Small intestine (tissue), 7 donors: ENCODE measurements around the gene SLC49A3. TPM values are rescaled to one million over a fixed set of nuclear protein-coding genes. Genes with fewer than 3 reads are reported as not detected.
"Not testable (repeated sequence)": the region's sequence is repeated elsewhere in the genome, so short reads cannot be mapped to it uniquely, and the experiment has no call there.

Experiments
- DNase-seq, 2 donors: peaks; one replicate each; pipeline versions ENCODE4 v3.0.0 to v3.0.0-alpha.2; 2013
- FAIRE-seq: peaks from 2 replicates; lab custom pipeline; 2012; peaks lifted over from hg19 to GRCh38; lab: Jason Lieb, UNC
- H3K27ac ChIP-seq, 3 donors: one replicate each; pipeline ENCODE4 v1.5.1; 2013; ENCODE audit warnings: low read length in 2 of 3, mild to moderate bottlenecking in 2 of 3, control low read depth in 1 of 3, inconsistent platforms in 1 of 3, low read depth in 1 of 3, moderate library complexity in 1 of 3
- H3K27me3 ChIP-seq, 3 donors: one replicate each; pipeline ENCODE4 v1.6.1; 2013; ENCODE audit warnings: low read length in 3 of 3, inconsistent platforms in 1 of 3; ENCODE audit not compliant: control insufficient read depth in 3 of 3, insufficient read depth in 3 of 3
- H3K36me3 ChIP-seq, 3 donors: one replicate each; pipeline ENCODE4 v1.6.1; 2013; ENCODE audit warnings: low read length in 3 of 3, inconsistent platforms in 1 of 3, low read depth in 1 of 3, mild to moderate bottlenecking in 1 of 3, moderate library complexity in 1 of 3; ENCODE audit not compliant: control insufficient read depth in 3 of 3, insufficient read depth in 2 of 3
- H3K4me1 ChIP-seq, 3 donors: one replicate each; pipeline ENCODE4 v1.6.1; 2013; ENCODE audit warnings: low read length in 2 of 3, inconsistent platforms in 1 of 3, low read depth in 1 of 3, mild to moderate bottlenecking in 1 of 3, moderate library complexity in 1 of 3; ENCODE audit not compliant: control insufficient read depth in 3 of 3, insufficient read depth in 2 of 3
- H3K4me3 ChIP-seq, 3 donors: one replicate each; pipeline ENCODE4 v1.5.1; 2013; ENCODE audit warnings: low read length in 3 of 3, control low read depth in 1 of 3, inconsistent platforms in 1 of 3, low read depth in 1 of 3, mild to moderate bottlenecking in 1 of 3, moderate library complexity in 1 of 3
- H3K9me3 ChIP-seq, 2 donors: one replicate each; pipeline ENCODE4 v1.6.1; 2013; ENCODE audit warnings: low read depth in 1 of 2, low read length in 1 of 2; ENCODE audit not compliant: control insufficient read depth in 2 of 2, insufficient read depth in 1 of 2
- WGBS, 3 donors: extraction: QIAGEN DNeasy Blood & Tissue Kit; methylation state at CpG; one replicate each; pipeline ENCODE4 v1.1.7; 2013; 5-methylcytosine and 5-hydroxymethylcytosine counted together
- polyA plus RNA-seq, 4 donors: library from polyadenylated mRNA; stranded (reverse) in 3 of 4; unstranded in 1 of 4; fragments of 200-250 nt in 3 of 4; fragments of 120-200 nt in 1 of 4; gene quantifications; one replicate each; pipeline versions ENCODE4 v1.2.1 to v1.2.3, GENCODE V29; 2013
- donor health status: healthy with polysubstance abuse.
- donor health status: control.
- donor health status: control.
- donor health status: Bipolar disorder and iron deficiency.
- donor health status: healthy.

Gene SLC49A3
- polyA plus RNA-seq, 4 donors: 3.4 to 7.8 (median 4.6) TPM

- Histone ChIP-seq H3K36me3 (peaks cover 6 to 40% (median 9%) of the 10 kb centered on the region in 3 donors), H3K4me3 (peak overlapping the region; percentile 68 to 79 (median 72)), H3K27me3 (no peaks in the 10 kb centered on the region), H3K27ac (peak overlapping the region; percentile 69 to 84 (median 82)), H3K4me1 (peaks cover 2 to 28% (median 3%) of the 10 kb centered on the region in 3 donors), H3K9me3 (no peaks in the 10 kb centered on the region)
- 3 to 7% (median 6%) methylated on average over 39 to 55 of the region's 55 CpGs for WGBS, 3 donors
- FAIRE-seq (no peak), DNase-seq (peak; percentile 79 to 82)
Observed at GRCh38 chr4:673349-674091, 15.4 kb downstream of the SLC49A3 start.

GRCh38 chr4:671769-672168 lies 17.2 kb downstream of the SLC49A3 start:
- no peak overlapping the region for H3K4me3 ChIP-seq
- DNase-seq (no peak), FAIRE-seq (no peak)
- H3K27ac ChIP-seq: no peak overlapping the region
- H3K27me3 ChIP-seq: no peaks in the 10 kb centered on the region
- H3K4me1 ChIP-seq: peaks cover 0 to 19% (median 3%) of the 10 kb centered on the region in 3 donors
- H3K9me3 ChIP-seq: no peaks in the 10 kb centered on the region
- WGBS, 3 donors: 88 to 92% (median 91%) methylated on average over 3 of the region's 3 CpGs
- H3K36me3 ChIP-seq: peaks cover 6 to 41% (median 9%) of the 10 kb centered on the region in 3 donors

- H3K27me3 ChIP-seq, DNase-seq, H3K4me3 ChIP-seq, FAIRE-seq, H3K27ac ChIP-seq, H3K9me3 ChIP-seq: not testable (repeated sequence)
- H3K36me3 ChIP-seq: peaks cover 6 to 28% (median 9%) of the 10 kb centered on the region in 3 donors
- 93 to 96% (median 93%) methylated on average over 11 of the region's 11 CpGs for WGBS, 3 donors
- H3K4me1 ChIP-seq: peaks cover 0 to 13% (median under 1%) of the 10 kb centered on the region in 3 donors
Observed at GRCh38 chr4:669806-670559, 19.0 kb downstream of the SLC49A3 start.

- not testable (repeated sequence) for H3K4me1 ChIP-seq, H3K27me3 ChIP-seq, H3K9me3 ChIP-seq, H3K27ac ChIP-seq, FAIRE-seq, H3K4me3 ChIP-seq, DNase-seq
- WGBS, 3 donors: 86 to 92% (median 91%) methylated on average over 6 of the region's 6 CpGs
- H3K36me3 ChIP-seq: peaks cover 6 to 28% (median 9%) of the 10 kb centered on the region in 3 donors
Observed at GRCh38 chr4:668219-668618, 20.7 kb downstream of the SLC49A3 start.

GRCh38 chr4:667545-667925 lies 21.4 kb downstream of the SLC49A3 start:
- Histone ChIP-seq H3K36me3 (peaks cover 6 to 23% (median 7%) of the 10 kb centered on the region in 3 donors), H3K27me3 (no peaks in the 10 kb centered on the region), H3K4me1 (no peaks in the 10 kb centered on the region), H3K9me3 (no peaks in the 10 kb centered on the region), H3K4me3 (no peak overlapping the region), H3K27ac (no peak overlapping the region)
- 53 to 68% (median 54%) methylated on average over 10 of the region's 10 CpGs for WGBS, 3 donors
- no peak for DNase-seq
- FAIRE-seq: no peak

- H3K27me3 ChIP-seq: no peaks in the 10 kb centered on the region
- H3K4me3 ChIP-seq: no peak overlapping the region
- WGBS, 3 donors: 66 to 83% (median 78%) methylated on average over 28 of the region's 28 CpGs
Observed at GRCh38 chr4:666822-667544, 22.0 kb downstream of the SLC49A3 start.

GRCh38 chr4:666436-666810 lies 22.5 kb downstream of the SLC49A3 start:
- Histone ChIP-seq H3K36me3 (peaks cover 1 to 12% (median 4%) of the 10 kb centered on the region in 3 donors), H3K27ac (no peak overlapping the region), H3K4me1 (no peaks in the 10 kb centered on the region), H3K4me3 (no peak overlapping the region), H3K9me3 (no peaks in the 10 kb centered on the region), H3K27me3 (no peaks in the 10 kb centered on the region)
- 81 to 90% (median 86%) methylated on average over 20 to 22 of the region's 22 CpGs for WGBS, 3 donors
- DNase-seq (no peak), FAIRE-seq (no peak)

More at GRCh38 chr4:666822-667544, 22.0 kb downstream of the SLC49A3 start:
- FAIRE-seq (no peak), DNase-seq (no peak)
- Histone ChIP-seq H3K36me3 (peaks cover 6 to 18% (median 6%) of the 10 kb centered on the region in 3 donors), H3K9me3 (no peaks in the 10 kb centered on the region), H3K27ac (no peak overlapping the region), H3K4me1 (no peaks in the 10 kb centered on the region)
